DND-41 (cell line): ENCODE measurements around the gene IGFBP6.

ENCODE experiments used
- ATAC-seq: fragments of 200-7000 bp; cut with Tn5 transposase; 3 replicates; pipeline ENCODE4 v1.9.1; 2021; ENCODE audit warnings: low read depth; ENCODE audit not compliant: insufficient read depth
- DNase-seq: peaks from one replicate; pipeline ENCODE4 v3.0.0-alpha.2; 2020
- H2AFZ ChIP-seq: 2 replicates; pipeline ENCODE4 v1.6.0; 2012; ENCODE audit warnings: low read depth, low read length
- H3K27ac ChIP-seq: 2 replicates; pipeline ENCODE4 v1.5.1; 2012; ENCODE audit warnings: low read length, inconsistent platforms
- H3K27me3 ChIP-seq: fragments of 200-600 bp; sonication (generic); 2 replicates; pipeline ENCODE4 v1.6.0; 2012; ENCODE audit warnings: low read length, mild to moderate bottlenecking, inconsistent platforms; ENCODE audit not compliant: insufficient read depth, poor library complexity
- H3K36me3 ChIP-seq: 2 replicates; pipeline ENCODE4 v1.5.1; 2012; ENCODE audit warnings: low read length, inconsistent platforms; ENCODE audit not compliant: insufficient read depth
- H3K4me1 ChIP-seq: 2 replicates; pipeline ENCODE4 v1.5.1; 2012; ENCODE audit warnings: mild to moderate bottlenecking, low read length; ENCODE audit not compliant: insufficient read depth
- H3K4me2 ChIP-seq: 2 replicates; pipeline ENCODE4 v1.6.0; 2012; ENCODE audit warnings: mild to moderate bottlenecking, moderate library complexity, low read length, inconsistent platforms; ENCODE audit not compliant: insufficient read depth
- H3K4me3 ChIP-seq, 2 experiments: fragments of 200-600 bp in 1 of 2; shearing (Covaris generic) in 1 of 2; 2 replicates each; pipeline ENCODE4 v1.5.1; 2012 to 2016; ENCODE audit warnings: inconsistent platforms in 2 of 2, low read length in 2 of 2, mild to moderate bottlenecking in 2 of 2, low read depth in 1 of 2, moderate library complexity in 1 of 2
- H3K79me2 ChIP-seq: 2 replicates; pipeline ENCODE4 v1.6.0; 2012; ENCODE audit warnings: low read length, inconsistent platforms; ENCODE audit not compliant: insufficient read depth
- H3K9ac ChIP-seq: 2 replicates; pipeline ENCODE4 v1.6.0; 2012; ENCODE audit warnings: low read depth, mild to moderate bottlenecking, inconsistent platforms, low read length, moderate library complexity
- H3K9me3 ChIP-seq: 2 replicates; pipeline ENCODE4 v1.5.1; 2012; ENCODE audit warnings: low read length, moderate library complexity, mild to moderate bottlenecking, inconsistent platforms; ENCODE audit not compliant: insufficient read depth, severe bottlenecking
- H4K20me1 ChIP-seq: 2 replicates; pipeline ENCODE4 v1.6.0; 2012; ENCODE audit warnings: low read length; ENCODE audit not compliant: insufficient read depth
- CTCF ChIP-seq: IDR thresholded peaks from 2 replicates; pipeline ENCODE4 v1.5.1; 2012; ENCODE audit warnings: borderline replicate concordance, low read length, moderate library complexity, mild to moderate bottlenecking; ENCODE audit not compliant: poor library complexity, severe bottlenecking; ENCODE audit errors: extremely low read depth
- EZH2 ChIP-seq: IDR thresholded peaks from 3 replicates; pipeline ENCODE4 v1.6.1; 2012; ENCODE audit warnings: borderline replicate concordance, low read depth, mild to moderate bottlenecking, moderate library complexity, low read length, inconsistent platforms; ENCODE audit not compliant: severe bottlenecking

Gene IGFBP6

GRCh38 chr12:53049571-53050318 is 47.7 kb upstream of the IGFBP6 start, which contains the start of gene TNS2:
TNS2 (plus strand) TSS chr12:53050065; CDS start chr12:53050186, 121 bp downstream.
- Histone ChIP-seq H3K36me3 (no peaks in the 10 kb centered on the region), H2AFZ (no peak within 1 kb of the TSS), H3K27me3 (peaks cover 8% of the 10 kb centered on the region), H3K79me2 (no peaks in the 10 kb centered on the region), H3K27ac (no peak within 1 kb of the TSS), H3K4me3 (no peak within 1 kb of the TSS), H4K20me1 (no peaks in the 10 kb centered on the region), H3K9me3 (no peaks in the 10 kb centered on the region), H3K4me1 (peaks cover 18% of the 10 kb centered on the region), H3K4me2 (no peak within 1 kb of the TSS), H3K9ac (no peak within 1 kb of the TSS)
- DNase-seq (no peak), ATAC-seq (no peak)
- no peak for TF ChIP-seq CTCF
- no peak for TF ChIP-seq EZH2

- DNase-seq (no peak), ATAC-seq (no peak)
- H3K79me2 ChIP-seq = no peaks in the 10 kb centered on the region
- no peaks in the 10 kb centered on the region for H3K9me3 ChIP-seq
- no peak overlapping the region for H3K4me3 ChIP-seq
- no peaks in the 10 kb centered on the region for H4K20me1 ChIP-seq
- peaks cover 8% of the 10 kb centered on the region for H3K27me3 ChIP-seq
- H3K27ac ChIP-seq = no peak overlapping the region
- H3K4me2 ChIP-seq = no peak overlapping the region
- no peak for TF ChIP-seq EZH2
- no peak for TF ChIP-seq CTCF
- no peak overlapping the region for H2AFZ ChIP-seq
- H3K4me1 ChIP-seq = peaks cover 18% of the 10 kb centered on the region
- no peaks in the 10 kb centered on the region for H3K36me3 ChIP-seq
- no peak overlapping the region for H3K9ac ChIP-seq
Observed at GRCh38 chr12:53050426-53051057, 46.9 kb upstream of the IGFBP6 start.

GRCh38 chr12:53051058-53051880 is 46.2 kb upstream of the IGFBP6 start:
- Histone ChIP-seq H3K9me3 (no peaks in the 10 kb centered on the region), H3K4me1 (peaks cover 18% of the 10 kb centered on the region), H3K36me3 (no peaks in the 10 kb centered on the region), H3K4me2 (no peak overlapping the region), H2AFZ (no peak overlapping the region), H4K20me1 (no peaks in the 10 kb centered on the region), H3K9ac (no peak overlapping the region), H3K27ac (no peak overlapping the region), H3K27me3 (peaks cover 7% of the 10 kb centered on the region), H3K79me2 (no peaks in the 10 kb centered on the region), H3K4me3 (no peak overlapping the region)
- TF ChIP-seq EZH2 (no peak), CTCF (no peak)
- DNase-seq (no peak), ATAC-seq (no peak)
